KG1 (cell line): Measurements from ENCODE around the gene LRRC49.
"Not testable (repeated sequence)": the region's sequence is repeated elsewhere in the genome, so short reads cannot be mapped to it uniquely, and the experiment has no call there.

Experiments used
- DNase-seq: peaks from one replicate; lab custom pipeline; 2025; lab: John Stamatoyannopoulos, UW

LRRC49 gene

GRCh38 chr15:70867911-70868467 lies 24.6 kb upstream of the LRRC49 start:
- no peak for DNase-seq

GRCh38 chr15:70869346-70869745 lies 23.3 kb upstream of the LRRC49 start:
- no peak for DNase-seq

- no peak for DNase-seq
These were observed 22.6 kb upstream of the LRRC49 start for GRCh38 chr15:70870051-70870450.

GRCh38 chr15:70871490-70871889 lies 21.1 kb upstream of the LRRC49 start:
- not testable (repeated sequence) for DNase-seq

- DNase-seq, result no peak
These were observed 19.2 kb upstream of the LRRC49 start for GRCh38 chr15:70873232-70874054.

GRCh38 chr15:70875001-70875782 lies 17.4 kb upstream of the LRRC49 start:
- DNase-seq, result no peak

GRCh38 chr15:70876011-70876410 lies 16.6 kb upstream of the LRRC49 start:
- no peak for DNase-seq

- no peak for DNase-seq
These were observed 15.9 kb upstream of the LRRC49 start for GRCh38 chr15:70876683-70877082.

- DNase-seq, result no peak
These were observed 13.2 kb upstream of the LRRC49 start for GRCh38 chr15:70879401-70879800.

- no peak for DNase-seq
These were observed 11.8 kb upstream of the LRRC49 start for GRCh38 chr15:70880781-70881180.

- no peak for DNase-seq
These were observed 10.3 kb upstream of the LRRC49 start for GRCh38 chr15:70882361-70882760.

- no peak for DNase-seq
These were observed 410 bp downstream of the LRRC49 start for GRCh38 chr15:70892912-70893560.

GRCh38 chr15:70902107-70902506 lies 9.5 kb downstream of the LRRC49 start:
- no peak for DNase-seq

- DNase-seq, result no peak
These were observed 14.2 kb downstream of the LRRC49 start for GRCh38 chr15:70906842-70907241.

GRCh38 chr15:70907784-70908471 lies 15.3 kb downstream of the LRRC49 start:
- no peak for DNase-seq

- DNase-seq, result no peak
These were observed 18.3 kb downstream of the LRRC49 start for GRCh38 chr15:70910958-70911357.

GRCh38 chr15:70912187-70912586 lies 19.6 kb downstream of the LRRC49 start:
- no peak for DNase-seq

GRCh38 chr15:70916531-70916930 lies 23.9 kb downstream of the LRRC49 start:
- no peak for DNase-seq

GRCh38 chr15:70917955-70918354 lies 25.3 kb downstream of the LRRC49 start:
- DNase-seq, result no peak

GRCh38 chr15:70920981-70921696 lies 28.5 kb downstream of the LRRC49 start:
- DNase-seq, result no peak

- no peak for DNase-seq
These were observed 29.5 kb downstream of the LRRC49 start for GRCh38 chr15:70922119-70922518.
